ENCODE data around the gene SGTA.
"Not testable (repeated sequence)": the region's sequence is repeated elsewhere in the genome, so short reads cannot be mapped to it uniquely, and the experiment has no call there.

The SGTA gene, protein sequence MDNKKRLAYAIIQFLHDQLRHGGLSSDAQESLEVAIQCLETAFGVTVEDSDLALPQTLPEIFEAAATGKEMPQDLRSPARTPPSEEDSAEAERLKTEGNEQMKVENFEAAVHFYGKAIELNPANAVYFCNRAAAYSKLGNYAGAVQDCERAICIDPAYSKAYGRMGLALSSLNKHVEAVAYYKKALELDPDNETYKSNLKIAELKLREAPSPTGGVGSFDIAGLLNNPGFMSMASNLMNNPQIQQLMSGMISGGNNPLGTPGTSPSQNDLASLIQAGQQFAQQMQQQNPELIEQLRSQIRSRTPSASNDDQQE

DNA sequence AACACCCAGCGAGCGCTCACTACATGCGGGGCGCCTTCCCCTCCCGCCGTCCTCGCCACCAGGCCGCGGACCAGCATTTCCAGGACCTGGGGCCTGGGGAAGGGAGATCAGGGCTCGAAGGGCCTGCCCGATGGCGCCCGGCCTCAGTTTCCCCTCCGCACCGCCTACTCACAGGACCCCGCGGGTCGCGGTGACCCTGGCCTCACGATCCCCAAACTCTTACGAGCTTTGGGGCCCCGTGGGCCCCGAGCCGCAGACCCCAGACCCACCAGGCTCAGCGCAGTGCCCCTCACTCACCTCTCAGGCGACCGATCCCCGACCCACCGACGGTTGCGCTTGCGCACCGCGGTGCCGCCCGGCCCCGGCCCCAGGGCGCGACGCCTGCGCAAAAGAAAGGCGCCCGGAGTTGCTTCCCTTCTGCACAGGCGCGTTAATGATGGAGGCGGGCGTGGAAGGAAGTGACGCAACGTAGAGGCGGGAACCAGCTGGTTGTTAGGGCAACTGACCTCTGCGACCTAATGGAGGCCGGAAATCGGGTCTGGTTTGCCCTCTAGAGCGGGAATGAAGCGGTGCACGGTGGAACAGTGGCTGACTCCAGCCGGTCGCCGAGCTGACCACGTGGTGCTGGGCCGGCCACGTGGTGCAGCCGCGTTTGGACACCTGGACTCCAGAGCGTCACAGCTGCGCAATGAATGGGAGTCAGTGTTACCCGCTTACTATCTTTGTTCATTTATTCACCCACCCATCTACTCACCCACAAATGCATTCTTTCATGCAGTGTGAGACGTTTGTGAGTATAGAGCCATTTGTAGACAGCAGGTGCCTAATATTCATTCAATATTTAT lies at the start of gene SGTA:
Gene SGTA (minus strand): TSS at position 338 of the 845 bp plus-strand sequence. CDS start 14,205 bp downstream, outside the sequence.
- DNase-seq: peak; percentile 86 to 91 (median 86)

DNA sequence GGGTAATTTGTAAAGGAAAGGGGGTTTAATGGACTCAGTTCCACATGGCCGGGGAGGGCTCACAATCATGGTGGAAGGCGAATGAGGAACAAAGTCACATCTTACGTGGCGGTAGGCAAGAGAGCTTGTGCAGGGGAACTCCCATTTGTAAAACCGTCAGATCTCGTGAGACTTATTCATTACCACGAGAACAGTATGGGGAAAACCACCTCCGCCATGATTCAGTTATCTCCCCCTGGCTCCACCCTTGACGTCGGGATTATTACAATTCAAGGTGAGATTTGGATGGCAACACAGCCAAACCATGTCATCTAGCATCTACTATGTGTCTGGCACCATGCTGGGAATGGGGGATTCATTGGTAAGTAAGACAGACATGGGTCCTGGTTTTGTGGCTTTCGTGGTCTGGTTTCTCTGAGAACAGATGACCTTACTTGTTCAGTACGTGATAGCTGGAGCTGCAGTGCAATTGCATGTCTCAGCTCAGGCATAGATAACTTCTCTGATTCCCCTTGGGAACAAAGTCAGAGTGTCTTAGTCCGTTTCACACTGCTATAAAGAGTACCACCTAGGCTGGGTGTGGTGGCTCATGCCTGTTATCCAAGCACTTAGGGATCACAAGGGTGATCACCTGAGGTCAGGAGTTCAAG lies 44.9 kb upstream of the SGTA start:
- no peak for DNase-seq

- DNase-seq: no peak
Observed at GRCh38 chr19:2827022-2827421, 43.9 kb upstream of the SGTA start.

GRCh38 chr19:2824129-2824528 lies 41.1 kb upstream of the SGTA start:
- DNase-seq: no peak

DNA sequence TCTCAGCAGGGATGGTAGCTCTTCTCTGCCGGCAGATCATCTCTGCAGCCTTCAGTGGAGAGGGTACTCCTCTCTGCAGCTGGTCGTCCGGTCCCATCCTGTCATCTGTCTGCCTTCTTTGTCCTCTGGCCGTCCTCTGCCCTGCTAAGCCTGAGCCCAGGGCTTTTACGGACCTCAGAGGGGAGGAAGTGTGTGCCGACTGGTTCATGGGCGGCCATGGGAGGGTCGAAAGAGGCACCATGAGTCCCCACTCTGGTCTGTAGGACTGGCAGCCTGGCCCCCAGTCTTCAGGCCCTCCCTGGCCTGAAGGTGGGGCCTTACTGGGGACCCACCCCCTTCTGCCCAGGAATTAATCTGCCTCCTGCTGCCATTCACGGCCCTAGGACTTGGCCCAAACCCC lies 40.6 kb upstream of the SGTA start:
- no peak for DNase-seq

GRCh38 chr19:2822846-2823245 lies 39.8 kb upstream of the SGTA start:
- no peak for DNase-seq

GRCh38 chr19:2820112-2820702 lies 37.1 kb upstream of the SGTA start:
- DNase-seq: no peak

DNA sequence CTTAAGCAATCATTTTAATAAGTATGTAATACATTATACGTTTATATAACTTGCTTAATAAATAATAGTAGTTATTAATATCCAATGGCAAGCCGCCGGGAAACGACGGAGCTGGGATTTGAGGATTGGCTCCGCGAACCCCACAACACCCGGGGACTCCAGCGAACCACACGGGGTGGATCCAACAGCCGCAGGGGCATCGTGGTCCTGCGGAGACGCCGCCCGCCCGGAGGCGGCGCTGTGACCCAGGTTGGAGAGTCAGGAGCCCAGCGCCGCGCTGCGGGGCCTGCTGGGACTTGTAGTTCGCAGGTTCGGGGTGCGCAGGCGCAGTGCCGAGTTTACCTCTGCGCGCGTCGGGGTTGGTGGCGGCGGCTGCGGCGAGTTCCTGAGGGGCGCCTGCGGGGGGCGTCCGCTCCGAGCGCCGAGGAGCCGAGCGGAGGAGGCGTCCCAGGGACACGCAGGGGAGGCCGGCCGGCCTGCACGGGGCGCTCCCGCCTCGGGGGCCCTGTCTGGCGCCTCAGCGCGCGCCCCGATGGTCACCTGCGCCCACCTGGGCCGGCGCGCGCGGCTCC lies 36.6 kb upstream of the SGTA start, which contains the start of gene ZNF554:
Gene ZNF554 (plus strand): TSS at position 329 of the 572 bp plus-strand sequence. CDS start 204 bp downstream, at position 533.
- DNase-seq: peak; percentile 96 to 98 (median 97)

DNA sequence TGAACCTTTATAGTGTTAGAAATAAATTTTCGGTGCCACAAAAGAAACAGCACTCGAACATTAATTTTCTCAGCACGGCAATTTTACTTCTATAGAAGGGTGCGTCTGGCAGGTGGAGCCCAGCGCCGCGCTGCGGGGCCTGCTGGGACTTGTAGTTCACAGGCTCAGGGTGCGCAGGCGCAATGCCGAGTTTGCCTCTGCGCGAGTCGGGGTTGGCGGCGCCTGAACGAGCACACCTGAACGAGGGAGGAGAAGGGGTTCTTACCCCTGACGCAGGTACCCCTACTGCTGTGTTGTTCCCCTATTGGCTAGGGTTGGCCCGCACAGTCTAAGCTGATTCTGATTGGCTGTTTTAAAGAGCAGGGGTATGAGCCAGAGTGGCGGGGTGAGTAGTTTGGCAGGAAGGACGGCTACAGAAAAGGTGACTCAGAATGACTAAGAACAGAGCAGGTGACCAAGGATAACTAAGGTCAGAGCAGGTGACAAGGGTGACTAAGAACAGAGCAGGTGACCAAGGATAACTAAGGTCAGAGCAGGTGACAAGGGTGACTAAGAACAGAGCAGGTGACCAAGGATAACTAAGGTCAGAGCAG lies 34.3 kb upstream of the SGTA start:
- DNase-seq: not testable (repeated sequence)

- DNase-seq: no peak
Observed at GRCh38 chr19:2816641-2817040, 33.6 kb upstream of the SGTA start.

GRCh38 chr19:2815923-2816322 lies 32.9 kb upstream of the SGTA start:
- no peak for DNase-seq

- DNase-seq: no peak
Observed at GRCh38 chr19:2815191-2815614, 32.1 kb upstream of the SGTA start.

DNA sequence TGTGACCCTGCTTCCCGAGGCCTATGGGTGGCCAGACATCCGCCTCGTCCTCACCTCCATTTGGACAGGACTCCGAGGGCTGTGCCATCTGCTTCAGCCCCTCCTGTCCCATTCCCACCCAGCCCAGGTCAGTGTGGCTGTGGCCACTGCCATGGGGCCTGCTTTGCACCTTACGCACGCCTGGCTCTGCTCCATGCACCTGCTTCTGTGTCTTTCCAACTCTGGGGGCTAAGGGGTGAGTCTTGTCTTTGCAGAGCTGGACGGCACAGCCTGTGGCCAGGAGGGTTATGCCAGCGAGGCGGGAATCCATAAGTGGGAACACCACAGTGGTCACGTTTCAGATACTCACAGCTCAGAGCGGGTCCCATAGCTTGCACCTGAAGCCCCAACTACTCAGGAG lies 31.4 kb upstream of the SGTA start:
- no peak for DNase-seq

DNA sequence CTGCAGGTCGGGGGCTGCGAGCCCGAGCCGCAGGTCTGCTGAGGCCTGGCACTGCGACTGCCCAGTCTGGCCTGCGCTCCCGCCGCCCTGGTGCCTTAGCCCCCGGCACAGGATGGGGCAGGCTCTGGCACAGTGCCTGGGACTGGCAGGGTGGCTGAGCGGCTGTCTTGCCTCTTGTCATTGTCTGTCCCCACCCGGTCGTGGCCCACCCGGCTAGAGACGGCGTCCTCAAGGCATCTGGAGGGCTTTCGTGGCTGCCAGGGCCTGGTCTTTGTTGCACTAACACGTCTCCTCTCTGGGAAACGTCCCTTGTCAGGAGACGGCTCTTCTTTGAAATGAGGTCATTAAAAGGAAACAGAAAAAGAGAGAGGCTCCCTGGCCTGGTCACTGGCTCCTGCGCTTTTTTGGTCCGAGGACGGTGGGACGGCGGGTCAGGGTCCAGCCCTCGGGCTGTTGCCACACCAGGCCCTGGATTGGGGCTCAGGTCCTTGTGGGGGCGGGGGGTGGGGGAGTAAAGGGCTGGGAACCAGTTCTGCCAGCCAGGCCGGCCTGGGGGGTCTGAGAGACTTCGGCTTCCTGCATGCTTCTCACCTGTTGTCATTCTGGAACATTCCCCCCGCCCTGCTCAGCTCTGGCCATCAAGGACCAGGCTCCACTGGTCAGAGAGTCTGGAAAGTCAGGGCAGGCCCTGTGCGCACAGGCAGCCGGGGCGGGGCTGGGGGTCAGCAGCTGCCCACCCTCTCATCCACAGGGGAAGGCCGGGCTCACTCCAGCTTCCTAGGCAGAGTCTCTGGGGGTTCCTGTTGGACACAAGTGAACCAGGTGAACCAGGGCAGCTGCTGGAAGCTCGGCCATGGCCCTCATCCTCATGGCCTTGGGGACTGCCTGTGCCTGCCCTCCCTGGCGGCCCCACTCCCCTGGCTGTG lies 30.4 kb upstream of the SGTA start:
- no peak for DNase-seq

- DNase-seq: no peak
Observed at GRCh38 chr19:2812414-2813234, 29.6 kb upstream of the SGTA start.

DNA sequence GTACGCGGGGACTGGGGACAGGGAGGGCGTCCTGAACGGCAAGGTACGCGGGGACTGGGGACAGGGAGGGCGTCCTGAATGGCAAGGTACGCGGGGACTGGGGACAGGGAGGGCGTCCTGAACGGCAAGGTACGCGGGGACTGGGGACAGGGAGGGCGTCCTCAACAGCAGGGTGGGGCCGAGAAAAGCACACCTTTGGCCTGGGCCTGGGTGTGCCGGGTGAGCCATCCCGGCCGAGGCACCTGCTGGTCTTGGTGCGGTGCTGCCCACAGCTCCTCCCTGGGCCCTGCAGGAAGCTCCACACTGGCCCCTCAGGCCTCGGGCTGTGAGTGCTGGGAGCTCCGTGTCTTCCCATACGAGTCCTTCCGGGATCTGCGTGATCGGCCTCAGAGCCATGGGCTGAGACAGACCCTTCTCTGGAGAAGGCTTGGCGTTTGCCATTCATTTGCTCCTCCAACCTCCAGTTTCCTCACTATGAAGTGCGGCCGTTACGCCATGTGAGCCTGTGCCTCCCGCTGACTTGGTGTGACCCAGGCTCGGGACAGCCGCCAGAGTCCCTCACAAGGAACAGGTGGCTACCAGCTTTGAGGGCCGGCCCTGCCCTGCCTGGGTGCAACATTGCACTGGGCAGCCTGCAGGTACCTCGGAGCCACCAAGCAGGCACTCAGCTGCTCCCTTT lies 28.8 kb upstream of the SGTA start:
- DNase-seq: no peak

DNA sequence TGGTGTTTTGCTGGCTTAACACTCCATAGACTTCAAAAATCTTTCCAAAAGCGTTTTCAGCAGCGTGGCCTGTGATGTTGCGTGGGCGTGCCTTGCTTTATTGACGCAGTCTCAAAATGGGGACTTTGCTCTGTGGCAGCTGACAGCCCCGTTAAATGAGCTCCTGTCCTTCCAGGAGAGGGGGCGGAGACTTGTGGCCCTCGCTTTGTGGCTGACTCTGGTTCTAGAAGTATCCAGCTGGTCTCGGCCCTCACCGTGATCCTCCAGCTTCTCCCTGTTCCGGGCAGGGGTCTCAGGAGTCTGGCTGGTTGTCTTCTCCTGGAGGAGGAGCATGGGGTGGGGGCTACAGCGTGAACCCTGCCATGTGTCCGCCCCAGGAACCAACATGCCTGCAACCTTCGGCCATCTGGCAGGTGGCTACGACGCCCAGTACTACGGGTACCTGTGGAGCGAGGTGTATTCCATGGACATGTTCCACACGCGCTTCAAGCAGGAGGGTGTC lies 28.2 kb upstream of the SGTA start:
- DNase-seq: no peak

DNA sequence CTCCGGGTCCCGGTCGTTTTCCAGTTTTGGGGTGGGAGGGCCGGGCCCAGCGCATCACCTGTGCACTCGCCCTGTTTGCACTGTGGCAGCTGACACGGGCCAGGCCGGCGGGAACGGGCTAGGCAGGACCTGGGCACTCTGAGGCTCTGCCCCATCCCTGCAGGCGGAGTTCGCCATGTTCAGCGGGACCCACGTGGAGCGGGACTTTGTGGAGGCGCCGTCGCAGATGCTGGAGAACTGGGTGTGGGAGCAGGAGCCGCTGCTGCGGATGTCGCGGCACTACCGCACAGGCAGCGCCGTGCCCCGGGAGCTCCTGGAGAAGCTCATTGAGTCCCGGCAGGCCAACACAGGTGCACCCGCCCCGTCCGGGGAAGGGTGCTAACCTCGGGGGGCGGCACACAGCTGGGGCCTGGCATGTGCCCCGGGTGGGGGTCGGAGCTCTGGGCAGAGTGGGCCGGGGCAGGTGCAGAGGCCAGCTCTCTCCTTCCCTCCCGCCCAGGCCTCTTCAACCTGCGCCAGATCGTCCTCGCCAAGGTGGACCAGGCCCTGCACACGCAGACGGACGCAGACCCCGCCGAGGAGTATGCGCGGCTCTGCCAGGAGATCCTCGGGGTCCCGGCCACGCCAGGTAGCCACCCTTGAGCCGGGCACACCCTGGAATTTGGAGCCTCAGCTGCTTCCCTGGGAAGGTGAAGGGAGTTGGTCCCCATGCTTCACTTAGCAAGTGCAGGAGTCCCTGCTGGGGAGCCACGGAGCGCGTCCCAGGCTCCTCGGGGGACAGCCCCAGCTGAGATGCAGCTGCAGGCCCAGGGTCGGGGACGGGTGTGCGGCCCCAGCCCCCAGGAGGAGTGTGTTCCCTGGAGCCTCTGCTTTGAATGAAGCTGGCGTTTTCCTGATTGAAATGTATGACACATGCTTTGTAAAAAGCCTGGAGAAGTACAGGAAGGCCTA lies 27.3 kb upstream of the SGTA start:
- DNase-seq: no peak
